Measurements from ENCODE around the gene COBLL1.

The COBLL1 gene

GRCh38 chr2:164681009-164681408, 160.6 kb downstream of the COBLL1 start:
- no peak for DNase-seq (ENCODE audit: low read depth in 2 of 2)

DNA sequence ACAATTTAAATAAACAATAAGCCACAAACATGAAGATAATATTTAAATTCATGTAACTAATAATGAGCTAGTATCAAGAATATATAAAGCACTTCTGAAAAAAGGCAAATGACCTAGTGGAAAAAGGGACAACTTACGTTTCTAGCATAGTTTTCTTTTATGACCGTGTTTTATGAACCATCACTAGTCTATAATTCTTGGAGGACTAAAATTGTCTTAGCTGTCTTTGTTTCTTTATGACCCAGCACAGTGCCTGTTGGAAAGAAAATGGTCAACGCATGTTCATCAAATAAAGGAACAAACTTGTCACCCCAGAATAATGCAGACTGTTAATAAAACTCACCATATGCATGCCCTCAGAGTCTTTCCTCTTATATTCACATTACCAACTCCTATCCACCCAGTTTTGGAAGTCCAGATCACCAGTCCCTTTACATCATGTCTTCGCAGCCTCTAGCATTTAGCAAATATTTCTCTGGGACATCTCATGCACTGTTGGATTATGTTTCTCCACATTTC, 162.9 kb downstream of the COBLL1 start:
- DNase-seq (ENCODE audit: low read depth in 2 of 2) = no peak

- no peak for DNase-seq (ENCODE audit: low read depth in 2 of 2)
Observed at GRCh38 chr2:164677733-164678132, 163.9 kb downstream of the COBLL1 start.

DNA sequence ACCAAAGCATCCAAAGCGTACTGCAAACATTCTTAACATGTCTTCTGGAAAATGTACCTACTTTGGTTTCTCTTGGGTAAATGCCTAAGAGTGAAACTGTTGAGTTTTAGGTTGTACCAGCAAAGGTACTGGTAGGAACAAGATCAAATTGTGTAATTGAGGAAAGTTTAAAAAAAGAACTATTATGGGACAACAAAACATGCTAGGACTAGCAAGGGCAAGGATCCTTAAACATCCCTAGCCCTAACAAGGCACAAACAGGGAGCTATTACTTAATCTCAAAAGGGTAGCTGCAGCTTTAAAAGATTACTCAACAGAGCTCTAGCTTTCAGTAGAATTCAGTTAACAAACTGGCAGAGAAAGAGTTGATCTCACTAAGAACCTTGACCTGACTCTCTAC, 164.4 kb downstream of the COBLL1 start:
- DNase-seq (ENCODE audit: low read depth in 2 of 2) = no peak

DNA sequence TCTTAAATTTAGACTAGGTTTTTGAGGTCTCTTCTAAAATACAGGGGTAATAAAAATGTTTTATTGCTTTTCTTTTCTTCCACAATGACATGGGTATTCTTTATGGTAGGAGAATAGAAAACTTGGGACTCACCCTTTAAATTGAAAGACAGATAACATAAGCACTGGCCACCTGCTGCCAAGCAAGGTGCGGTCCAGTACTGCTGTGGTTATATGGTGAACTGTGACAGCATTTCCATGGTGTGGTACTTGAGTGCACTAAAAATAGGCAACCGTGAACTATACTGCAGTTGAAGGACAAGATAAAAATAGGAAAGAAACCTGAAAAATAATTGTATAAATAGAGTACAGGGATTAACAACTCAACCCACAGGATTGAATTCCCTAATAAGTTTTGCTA, 165.9 kb downstream of the COBLL1 start:
- DNase-seq (ENCODE audit: low read depth in 2 of 2) = no peak

DNA sequence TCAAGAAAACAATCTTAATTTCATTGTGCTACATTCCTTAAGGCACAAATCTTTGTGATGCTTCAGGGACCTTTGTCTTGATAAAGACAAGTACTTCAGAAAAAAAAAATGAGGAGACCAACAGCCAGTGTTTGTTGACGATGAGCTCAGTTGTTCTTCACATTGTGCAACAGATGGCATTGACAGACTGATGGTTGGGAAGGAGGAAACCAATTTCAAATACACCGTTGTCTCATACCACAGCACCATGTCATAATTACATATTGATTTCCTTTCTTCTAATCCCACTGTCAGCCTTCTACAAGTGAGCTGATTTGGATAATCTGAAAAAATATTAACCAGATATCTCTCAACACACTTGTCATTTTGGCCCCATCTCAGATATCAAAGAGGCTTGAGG, 166.6 kb downstream of the COBLL1 start:
- DNase-seq (ENCODE audit: low read depth in 2 of 2) = no peak

DNA sequence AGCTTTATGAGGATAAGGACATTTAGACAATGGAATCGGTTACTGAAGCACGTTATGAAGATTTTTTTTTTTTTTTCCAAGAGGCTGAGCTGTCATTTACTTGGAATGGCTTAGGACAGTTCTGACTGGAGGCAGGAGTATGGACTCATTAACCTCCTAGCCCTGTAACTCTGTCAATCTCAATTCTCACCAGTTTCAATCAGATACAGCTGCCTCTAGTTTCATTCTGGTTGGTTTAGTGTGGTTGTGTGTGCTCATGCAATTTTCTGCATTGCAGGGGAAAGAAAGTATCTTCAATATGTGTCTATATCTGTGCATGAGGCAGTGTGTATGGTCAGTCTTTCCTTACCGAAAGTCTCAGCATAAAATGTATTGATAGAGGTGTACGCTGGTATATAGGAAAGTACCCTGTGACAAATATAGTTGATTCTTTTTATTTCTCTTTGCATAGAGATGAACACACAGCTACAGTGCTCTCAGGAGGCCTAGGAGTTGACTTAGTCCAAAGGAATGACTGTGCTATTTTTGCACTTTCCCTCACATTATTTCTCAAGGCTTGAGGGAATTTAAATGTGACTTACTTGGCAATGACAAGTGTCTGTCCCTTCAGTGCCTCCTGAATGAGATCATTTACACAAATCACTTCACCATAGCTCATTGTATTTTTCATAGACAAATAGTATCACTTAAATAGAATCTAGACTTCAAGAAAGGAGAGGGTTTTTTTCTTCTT, 169.8 kb downstream of the COBLL1 start:
- no peak for DNase-seq (ENCODE audit: low read depth in 2 of 2)

DNA sequence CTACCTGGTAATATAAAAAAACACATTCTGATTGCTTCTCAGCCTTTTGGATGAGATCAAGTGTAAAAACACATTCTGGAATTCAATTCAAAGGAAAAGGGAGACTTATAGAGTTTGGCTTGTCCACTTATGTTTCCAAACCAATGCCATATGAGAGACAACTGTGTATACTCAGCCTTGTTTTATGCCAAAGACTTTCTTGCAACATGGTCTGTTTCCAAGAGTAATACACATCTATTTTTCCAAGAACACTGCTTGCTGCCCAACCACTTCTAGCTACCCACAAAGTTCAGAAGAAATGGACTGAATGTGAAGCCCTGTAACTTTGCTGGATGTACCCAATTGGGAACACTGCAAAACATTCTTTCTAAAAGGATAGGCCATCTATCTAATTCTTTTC, 172.3 kb downstream of the COBLL1 start:
- DNase-seq (ENCODE audit: low read depth in 2 of 2) = no peak

- DNase-seq (ENCODE audit: low read depth in 2 of 2) = no peak
Observed at GRCh38 chr2:164667566-164667965, 174.1 kb downstream of the COBLL1 start.

- no peak for DNase-seq (ENCODE audit: low read depth in 2 of 2)
Observed at GRCh38 chr2:164664070-164664469, 177.6 kb downstream of the COBLL1 start.

- no peak for DNase-seq (ENCODE audit: low read depth in 2 of 2)
Observed at GRCh38 chr2:164662868-164663631, 178.6 kb downstream of the COBLL1 start.

DNA sequence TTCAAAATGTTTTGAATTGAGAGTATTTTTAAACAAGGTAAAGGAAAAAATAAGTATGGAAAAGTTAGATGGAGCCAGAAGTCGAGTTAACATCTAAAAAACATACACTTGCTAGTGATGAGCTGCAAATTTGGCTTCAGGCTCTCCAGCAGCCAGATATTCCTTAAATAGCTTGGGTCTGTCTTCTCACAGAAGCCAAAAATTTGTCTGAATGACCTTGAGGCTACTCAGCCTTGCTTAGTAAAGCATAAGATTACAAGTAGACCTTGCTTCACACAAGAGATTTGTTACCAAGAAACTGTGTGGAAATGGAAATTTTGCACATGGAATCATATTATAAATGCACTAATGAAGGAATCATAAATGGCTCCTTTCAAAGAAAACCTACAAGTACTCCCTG, 179.6 kb downstream of the COBLL1 start:
- DNase-seq (ENCODE audit: low read depth in 2 of 2) = no peak

- no peak for DNase-seq (ENCODE audit: low read depth in 2 of 2)
Observed at GRCh38 chr2:164661349-164661748, 180.3 kb downstream of the COBLL1 start.

DNA sequence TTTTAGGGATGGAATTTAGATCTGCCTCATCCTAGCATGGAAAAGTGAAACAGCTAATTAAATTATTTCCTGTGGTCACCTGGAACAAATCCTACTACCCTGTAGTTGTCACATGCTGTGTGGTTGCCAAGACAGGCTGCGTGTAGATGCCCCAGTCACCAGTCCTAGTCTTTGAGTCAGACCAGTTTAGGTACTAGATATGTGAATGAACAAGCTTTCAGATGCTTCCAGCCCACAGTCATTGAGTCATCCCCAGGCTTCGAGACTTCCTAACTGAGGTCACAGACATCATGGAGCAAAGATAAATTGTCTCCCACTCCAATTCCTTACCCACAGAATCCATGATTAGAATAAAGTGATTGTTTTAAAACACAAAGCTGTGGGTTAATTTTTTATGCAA, 184.5 kb downstream of the COBLL1 start:
- DNase-seq (ENCODE audit: low read depth in 2 of 2) = no peak

- DNase-seq (ENCODE audit: low read depth in 2 of 2) = no peak
Observed at GRCh38 chr2:164655750-164656149, 185.9 kb downstream of the COBLL1 start.

GRCh38 chr2:164655336-164655735, 186.3 kb downstream of the COBLL1 start:
- DNase-seq (ENCODE audit: low read depth in 2 of 2) = no peak

DNA sequence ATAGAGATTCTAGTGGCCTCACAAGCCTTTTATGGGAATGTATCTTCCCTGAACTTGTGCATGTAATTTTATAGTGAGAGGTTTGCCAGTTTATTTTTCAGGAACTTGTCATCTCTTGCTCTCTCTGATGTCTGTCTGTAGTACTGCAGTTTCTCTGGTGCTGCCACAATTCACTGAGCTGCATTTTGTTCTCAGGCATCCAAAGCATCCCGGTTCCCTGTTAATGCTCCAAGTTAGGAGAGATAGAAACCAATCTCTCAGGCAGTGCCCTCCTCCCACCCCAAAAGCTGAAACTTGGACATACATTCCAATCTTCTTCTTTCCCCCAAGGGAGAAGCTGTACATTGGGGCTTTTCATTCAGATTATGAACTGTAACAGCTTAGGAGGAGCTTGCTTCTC, 190.3 kb downstream of the COBLL1 start:
- no peak for DNase-seq (ENCODE audit: low read depth in 2 of 2)

- no peak for DNase-seq (ENCODE audit: low read depth in 2 of 2)
Observed at GRCh38 chr2:164644036-164644700, 197.5 kb downstream of the COBLL1 start.

GRCh38 chr2:164642946-164643555, 198.6 kb downstream of the COBLL1 start:
- DNase-seq (ENCODE audit: low read depth in 2 of 2) = no peak

DNA sequence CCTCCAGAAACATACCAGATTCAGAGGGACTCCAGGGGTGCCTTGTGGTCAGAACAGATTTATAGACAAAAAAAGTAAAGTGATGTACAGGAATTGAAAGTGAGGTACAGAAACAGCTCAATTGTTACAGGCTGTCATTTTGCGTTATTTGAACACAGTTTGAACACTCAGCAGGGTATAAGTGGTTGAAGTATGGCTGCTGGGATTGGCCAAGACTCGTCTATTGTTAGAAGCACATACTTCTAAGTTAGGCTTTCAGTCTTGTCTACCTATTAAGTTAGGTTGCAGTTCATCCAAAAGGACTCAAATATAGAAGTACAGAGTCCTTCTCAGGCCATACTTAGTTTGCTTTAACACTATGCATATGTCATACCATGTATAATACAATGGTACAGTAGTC, 199.4 kb downstream of the COBLL1 start:
- no peak for DNase-seq (ENCODE audit: low read depth in 2 of 2)
